LNCaP clone FGC (cell line): ENCODE measurements around the gene MATN1.

ENCODE experiments used
- DNase-seq: peaks from one replicate; pipeline ENCODE4 v3.0.0-alpha.2; 2011; ENCODE audit warnings: low read depth
- H3K4me3 ChIP-seq: 2 replicates; pipeline ENCODE4 v1.5.1; 2011; ENCODE audit warnings: mild to moderate bottlenecking, low read depth, low read length, control low read depth
- CTCF ChIP-seq: IDR thresholded peaks from 2 replicates; pipeline ENCODE4 v1.5.1; 2012; ENCODE audit warnings: mild to moderate bottlenecking; ENCODE audit not compliant: control insufficient read depth, insufficient read depth; ENCODE audit errors: extremely low read depth

MATN1 gene

DNA sequence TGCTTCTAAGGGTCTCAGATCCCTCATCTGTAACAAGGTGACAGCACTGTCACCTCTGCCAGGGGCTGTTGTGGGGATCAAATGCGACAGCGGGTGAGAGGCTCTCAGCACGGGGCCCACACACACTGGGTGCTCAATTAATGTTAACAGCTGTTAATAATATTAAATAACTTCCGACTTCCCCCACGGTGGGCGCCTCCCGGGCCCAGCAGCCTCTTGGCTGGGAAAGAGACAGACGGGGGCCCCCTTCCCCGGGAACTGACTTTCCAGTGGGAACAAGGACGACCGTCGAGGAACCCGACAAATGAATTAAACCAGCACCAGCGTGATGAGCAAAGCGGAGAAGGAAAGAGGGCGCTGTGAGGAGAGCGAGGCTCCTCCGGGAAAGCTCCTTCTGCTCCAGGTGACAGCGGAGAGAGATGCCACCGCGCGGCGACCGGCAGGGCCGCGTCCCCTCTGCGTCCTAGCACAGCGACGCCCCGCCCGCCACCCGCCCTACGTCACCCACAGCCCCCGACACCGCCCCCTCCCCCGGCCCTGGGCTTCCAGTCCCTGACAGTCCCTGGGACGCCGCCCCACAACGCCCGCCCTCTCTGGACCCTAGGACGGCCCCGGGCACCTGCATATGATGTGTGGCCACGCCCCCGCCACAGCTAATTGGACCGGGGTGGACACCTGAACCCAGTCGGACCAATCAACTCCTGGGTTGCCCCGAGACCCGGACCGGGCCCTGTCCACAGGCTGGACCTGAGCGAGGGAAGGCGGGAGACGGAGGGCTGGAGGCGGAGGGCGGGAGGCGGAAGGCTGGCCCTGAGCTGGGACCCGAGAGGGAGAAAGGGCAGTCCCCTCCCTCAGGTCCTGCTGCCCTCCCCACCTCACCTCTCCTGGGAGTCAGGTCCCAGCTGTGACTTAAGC is 38.2 kb downstream of the MATN1 start:
- 0 out of 2 replicates have a peak overlapping the region, but pooled peaks have one; percentile 11 for H3K4me3 ChIP-seq
- no peak for TF ChIP-seq CTCF
- no peak for DNase-seq

DNA sequence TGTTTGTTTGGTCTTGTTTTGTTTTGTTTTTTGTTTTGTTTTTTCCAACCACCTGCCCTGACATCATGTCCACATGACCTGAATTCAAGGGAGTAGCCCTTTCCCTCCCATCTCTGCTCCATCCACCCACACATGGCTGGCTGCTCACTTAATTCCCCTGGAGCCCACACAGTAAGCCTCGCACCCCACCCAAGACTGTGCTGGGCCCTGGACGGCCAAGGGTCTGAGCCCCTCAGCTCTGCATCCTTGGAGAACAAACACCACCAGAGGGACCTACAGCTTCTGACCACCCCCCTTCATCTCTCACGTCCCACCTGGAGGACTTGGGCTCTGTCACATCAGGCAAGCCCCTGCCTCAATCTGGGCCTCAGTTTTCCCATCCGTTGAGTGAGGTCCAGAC is 39.1 kb downstream of the MATN1 start:
- no peak overlapping the region for H3K4me3 ChIP-seq
- no peak for DNase-seq
- TF ChIP-seq CTCF = no peak

DNA sequence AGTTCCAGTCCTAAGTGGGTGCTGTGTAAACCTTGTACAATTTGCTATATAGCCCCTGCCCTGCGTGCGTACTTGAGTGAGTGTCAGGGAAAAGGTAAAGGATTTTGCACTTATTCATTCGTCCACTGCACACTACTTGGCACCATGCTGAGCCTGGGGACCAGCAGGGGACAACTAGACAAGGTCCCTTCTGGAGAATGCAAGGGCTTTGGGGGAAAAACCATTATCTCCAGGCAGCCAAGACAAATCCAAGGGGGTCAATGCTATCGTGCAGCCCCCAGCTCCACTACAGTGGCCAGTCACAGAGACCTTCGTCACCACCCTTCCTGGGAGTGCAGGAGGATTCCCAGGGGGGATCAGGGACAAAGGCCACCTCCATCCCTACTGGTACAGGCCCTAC is 39.7 kb downstream of the MATN1 start:
- H3K4me3 ChIP-seq = no peak overlapping the region
- TF ChIP-seq CTCF = no peak
- no peak for DNase-seq

DNA sequence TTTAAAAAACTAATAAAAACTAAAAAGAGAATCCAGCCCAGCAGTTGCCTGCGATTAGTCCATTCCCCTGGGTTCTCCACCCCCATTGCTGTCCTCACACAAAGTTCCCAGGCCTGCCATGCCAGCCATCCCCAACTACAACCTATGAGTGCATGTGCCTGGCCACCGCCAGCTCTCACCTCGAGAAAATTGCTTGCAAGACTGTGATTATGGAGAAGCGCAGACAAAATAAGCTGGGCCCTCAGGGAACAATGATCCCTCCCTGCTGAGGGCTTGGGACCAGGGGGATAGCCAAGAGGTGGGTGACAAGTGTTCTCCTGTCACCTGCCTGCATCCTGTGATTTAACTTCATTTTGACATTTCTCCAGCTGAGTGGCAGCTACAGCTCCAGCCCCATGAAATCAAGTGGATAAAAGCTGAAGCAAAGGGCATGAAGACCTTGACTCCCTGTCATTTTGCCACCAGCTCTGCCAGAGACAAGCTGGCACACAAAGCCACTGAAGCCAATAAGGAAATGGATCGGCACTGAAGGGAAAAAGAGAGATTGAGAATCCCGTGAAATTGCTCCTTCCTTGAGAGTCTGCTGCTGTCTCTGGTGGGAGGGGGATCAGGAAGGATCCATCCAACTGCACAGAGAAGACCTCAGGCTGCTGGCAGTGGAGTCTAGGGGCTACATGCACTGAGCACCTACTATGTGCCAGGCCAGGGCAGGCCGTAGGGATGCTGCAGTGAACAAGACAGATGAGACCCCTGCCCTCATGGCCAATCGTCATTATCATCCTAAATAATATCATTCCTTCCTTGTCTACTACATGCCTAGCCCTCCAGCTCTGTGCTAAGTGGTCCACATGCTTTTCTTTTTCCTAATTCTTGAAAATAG is 40.7 kb downstream of the MATN1 start:
- no peak for TF ChIP-seq CTCF
- DNase-seq = no peak
- no peak overlapping the region for H3K4me3 ChIP-seq

DNA sequence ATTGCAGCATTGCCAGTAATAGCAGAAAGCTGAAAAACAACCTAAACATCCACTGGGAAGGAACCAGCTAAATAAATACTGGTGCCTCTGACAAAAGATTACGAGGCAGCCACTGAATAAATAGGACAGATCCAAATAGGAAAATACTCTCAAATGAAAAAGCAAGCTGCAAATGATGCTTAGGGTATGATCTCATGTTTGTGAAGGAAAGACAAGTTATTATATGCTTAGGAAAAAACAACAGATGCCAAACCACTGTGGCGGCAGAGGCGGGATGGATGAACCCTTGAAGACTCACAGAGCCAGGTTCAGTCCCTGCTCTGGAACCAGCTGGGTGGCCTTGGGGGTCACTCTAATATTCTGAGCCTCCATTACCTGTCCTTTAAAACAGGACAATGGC is 41.6 kb downstream of the MATN1 start:
- no peak for DNase-seq
- no peak for TF ChIP-seq CTCF
- no peak overlapping the region for H3K4me3 ChIP-seq

- no peak for DNase-seq
- H3K4me3 ChIP-seq = no peak overlapping the region
- TF ChIP-seq CTCF = no peak
These were observed 42.5 kb downstream of the MATN1 start for GRCh38 chr1:30680879-30681278.
